SK-N-MC (cell line): ENCODE measurements around the gene GMDS.

Source experiments
- EZH2 ChIP-seq: fragments of 200-600 bp; sonication (generic); IDR thresholded peaks from one replicate; pipeline ENCODE4 v1.6.1; 2017; ENCODE audit warnings: antibody characterized with exemption
- FOXP2 ChIP-seq: optimal IDR thresholded peaks from 2 replicates; pipeline ENCODE3; 2011; ENCODE audit warnings: mild to moderate bottlenecking, moderate library complexity; ENCODE audit not compliant: insufficient read depth; ENCODE audit errors: extremely low read length, control extremely low read depth
- POLR2AphosphoS5 ChIP-seq: IDR thresholded peaks from 2 replicates; pipeline ENCODE4 v1.6.1; 2012; ENCODE audit warnings: mild to moderate bottlenecking, low read depth, low read length, borderline replicate concordance

- TF ChIP-seq EZH2 (no peak), POLR2AphosphoS5 (no peak), FOXP2 (no peak)
Observed at GRCh38 chr6:2134554-2134953, 110.9 kb downstream of the GMDS start.
